Activated T-helper 1 cell treated with Interleukin-2 at 50 U/mL for 16 hours (primary cell): ENCODE measurements around the gene OTOR.

ENCODE experiments used
- DNase-seq: peaks from one replicate; pipeline ENCODE4 v3.0.0-alpha.2; 2020; ENCODE audit warnings: low read depth

The OTOR gene

DNA sequence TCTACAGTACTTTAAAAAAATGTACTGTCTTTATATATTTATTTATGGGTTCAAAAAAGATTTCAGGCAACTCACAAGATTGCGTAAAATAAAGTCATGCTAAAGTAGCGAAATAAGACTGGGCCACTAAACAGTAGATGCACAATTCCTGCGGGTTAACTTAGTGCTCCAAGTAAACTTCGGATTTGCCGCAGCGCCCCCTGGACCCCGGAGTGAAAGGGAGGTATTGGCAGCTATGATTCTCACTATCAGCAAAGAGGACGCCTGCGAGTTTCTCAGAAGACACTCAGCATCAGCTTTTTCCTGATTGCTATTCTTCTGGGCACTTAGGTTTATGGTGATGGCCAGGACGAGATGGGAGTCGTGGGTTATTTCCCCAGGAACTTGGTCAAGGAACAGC, 1.4 kb downstream of the OTOR start:
- no peak for DNase-seq

- no peak for DNase-seq
Observed at GRCh38 chr20:16752082-16752481, 3.9 kb downstream of the OTOR start.

GRCh38 chr20:16752901-16753300, 4.7 kb downstream of the OTOR start:
- DNase-seq, result no peak

DNA sequence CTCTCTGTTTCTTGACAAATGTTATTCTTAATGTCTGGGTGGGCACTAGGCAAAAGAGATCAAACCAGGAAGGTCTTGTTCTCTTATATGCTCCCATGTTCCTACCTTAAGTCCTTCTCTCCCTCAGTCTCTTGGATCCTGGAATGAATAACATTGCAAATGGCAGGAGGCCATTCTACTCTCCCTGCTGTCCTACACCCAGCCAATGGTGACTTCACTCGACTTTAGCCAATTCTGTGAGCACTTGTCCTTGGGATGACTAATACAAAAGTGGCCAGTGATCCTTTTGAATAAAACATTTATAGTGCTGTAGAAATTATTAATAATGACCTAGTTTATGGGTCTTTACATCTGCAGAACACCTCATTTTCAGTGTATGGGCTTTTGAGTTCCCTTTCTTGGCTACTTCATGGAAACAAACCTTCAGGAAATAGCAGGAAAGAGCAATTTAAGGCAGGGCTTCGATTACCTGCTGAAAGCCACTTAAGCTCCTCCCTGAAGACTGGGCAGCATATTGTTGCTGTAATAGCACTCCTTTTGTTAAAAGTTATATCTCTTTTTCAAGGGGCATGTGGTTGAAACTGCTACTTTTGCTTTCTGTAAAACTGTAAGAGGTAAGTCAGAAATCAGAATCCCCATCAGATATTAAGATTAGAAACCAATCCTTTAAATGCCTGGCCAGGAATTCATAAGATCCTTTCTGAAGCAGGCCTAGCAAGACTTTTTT, 10.5 kb downstream of the OTOR start:
- no peak for DNase-seq

- no peak for DNase-seq
Observed at GRCh38 chr20:16759181-16759563, 11.0 kb downstream of the OTOR start.

DNA sequence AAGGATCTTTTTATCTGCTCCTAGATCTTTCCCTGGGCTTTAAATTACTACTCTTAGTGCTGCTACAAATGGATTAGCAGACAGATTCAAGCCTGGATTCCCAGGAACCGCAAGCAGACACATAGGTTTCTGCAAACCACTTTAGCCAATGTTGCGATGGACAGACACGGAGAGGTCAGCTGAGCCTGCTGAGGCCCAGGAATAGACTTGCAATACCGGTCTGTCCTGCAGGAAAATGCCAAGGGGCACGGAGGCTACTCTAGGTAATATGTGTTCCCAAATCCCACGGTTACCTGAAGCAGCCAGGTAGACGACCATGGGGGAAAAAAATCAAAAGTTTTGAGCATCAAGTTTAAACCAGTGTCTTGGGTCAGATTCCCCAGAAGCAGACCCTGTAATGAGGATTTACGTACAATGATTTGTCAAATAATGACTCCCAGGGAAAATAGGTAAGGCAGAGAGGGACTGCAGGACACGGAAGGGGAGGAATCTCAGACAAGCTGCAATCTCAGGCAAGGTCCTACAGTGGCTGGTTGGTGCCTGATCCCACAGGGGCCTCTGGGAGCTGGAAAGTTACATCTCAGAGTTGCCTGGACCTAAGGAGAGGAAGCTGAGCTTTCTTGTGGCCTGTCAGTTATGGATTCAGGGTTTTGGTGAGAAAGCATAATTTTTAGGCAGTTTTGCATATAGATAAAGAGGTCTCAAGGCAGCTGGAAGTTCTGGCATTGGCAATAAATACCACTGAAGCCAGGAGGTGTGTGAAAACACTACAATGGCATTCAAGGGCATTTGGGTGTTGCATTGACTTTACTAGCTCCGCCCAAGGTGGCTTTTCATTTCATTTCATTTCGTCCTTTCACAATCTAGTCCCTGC, 12.5 kb downstream of the OTOR start:
- DNase-seq, result no peak

DNA sequence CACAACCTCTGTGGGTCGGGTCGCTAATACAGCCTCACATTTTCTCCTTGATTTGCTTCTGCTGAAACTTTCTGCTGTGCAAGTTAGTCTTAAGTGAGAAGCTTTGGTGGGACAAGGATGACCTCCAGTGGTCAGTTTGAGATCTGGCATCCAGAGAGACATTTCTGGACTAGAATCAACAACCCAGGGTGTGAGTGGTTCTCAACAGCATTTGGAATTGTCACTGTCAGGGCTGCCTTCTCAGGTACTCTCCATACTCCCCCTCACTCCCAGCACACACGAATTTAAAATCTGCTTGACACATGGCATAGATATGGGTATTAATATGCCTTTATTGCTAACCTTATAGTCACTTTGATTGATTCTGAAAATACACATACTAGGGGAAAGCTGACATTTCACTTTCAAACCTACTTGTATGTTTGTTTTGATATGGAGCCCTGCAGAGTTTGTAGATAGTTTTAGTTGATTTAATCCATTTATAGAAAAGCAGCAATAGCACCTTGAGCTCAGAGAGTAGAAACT, 13.2 kb downstream of the OTOR start:
- peak; percentile 1 for DNase-seq

- DNase-seq, result no peak
Observed at GRCh38 chr20:16764560-16764959, 16.4 kb downstream of the OTOR start.

DNA sequence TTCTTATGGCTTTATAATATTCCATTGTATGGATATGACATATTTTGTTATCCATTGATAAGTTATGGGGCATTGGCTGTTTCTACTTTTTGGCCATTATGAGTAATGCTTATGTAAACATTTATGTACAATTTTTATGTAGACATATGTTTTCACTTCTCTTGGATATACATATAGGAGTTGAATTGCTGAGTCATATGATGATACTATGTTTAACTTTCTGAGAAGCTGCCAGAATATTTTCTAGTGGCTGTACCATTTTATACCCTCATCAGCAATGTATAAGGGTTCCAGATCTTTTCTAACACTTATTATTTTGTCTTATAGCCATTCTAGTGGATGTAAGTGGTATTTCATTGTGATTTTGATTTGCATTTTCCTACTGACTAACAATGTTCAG, 23.1 kb downstream of the OTOR start:
- DNase-seq, result no peak

GRCh38 chr20:16775961-16776360, 27.8 kb downstream of the OTOR start:
- no peak for DNase-seq

DNA sequence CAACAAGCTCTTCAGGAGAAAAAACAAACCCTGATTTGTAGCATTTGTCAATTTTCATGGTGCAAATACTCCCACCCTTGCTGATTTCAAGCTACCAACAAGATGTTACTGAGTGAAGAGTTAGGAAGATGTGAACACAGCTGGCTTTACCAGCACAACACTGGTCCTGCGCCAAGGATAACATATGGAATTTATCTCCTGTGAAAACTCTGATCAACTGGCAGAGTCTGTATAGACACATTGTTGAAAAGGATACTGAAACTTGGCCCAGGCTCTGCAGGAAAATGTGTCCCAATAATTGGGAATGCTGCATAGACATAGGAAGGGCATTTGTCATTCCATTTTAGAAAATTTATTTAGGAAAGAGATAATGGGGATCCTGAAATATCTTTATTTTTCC, 29.0 kb downstream of the OTOR start:
- no peak for DNase-seq

GRCh38 chr20:16778159-16778558, 30.0 kb downstream of the OTOR start:
- no peak for DNase-seq

DNA sequence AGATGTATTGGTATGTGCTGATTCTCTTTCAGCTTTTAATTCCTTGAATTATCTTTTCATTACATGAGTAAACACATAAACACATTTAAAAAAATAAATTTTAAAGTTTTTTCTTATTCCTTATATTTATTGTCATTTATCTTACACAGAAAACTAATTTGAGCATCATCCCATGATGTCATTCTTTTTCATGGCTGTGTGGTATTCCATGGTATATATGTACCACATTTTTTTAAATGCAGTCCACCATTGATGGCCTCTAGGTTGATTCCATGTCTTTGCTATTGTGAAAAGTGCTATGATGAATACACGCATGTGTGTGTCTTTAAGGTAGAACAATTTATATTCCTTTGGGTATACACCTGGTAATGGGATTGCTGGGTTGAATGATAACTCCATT, 33.3 kb downstream of the OTOR start:
- DNase-seq, result no peak

GRCh38 chr20:16785226-16785625, 37.1 kb downstream of the OTOR start:
- DNase-seq, result no peak
